Spleen (tissue), 7 donors: ENCODE measurements around the gene FTL.
A peak's percentile ranks its signal among the peaks of the same experiment; 100 is the strongest.

Experiments
- POLR2AphosphoS5 ChIP-seq, 3 donors: sonication (generic); formaldehyde crosslinking; IDR thresholded peaks; one replicate each; pipeline ENCODE4 v1.5.1; 2017; ENCODE audit warnings: antibody characterized with exemption in 3 of 3
- TF ChIP-seq, protein P1 (sequence below), 11 experiments: fragments of 200-600 bp in 7 of 11; fragments of 450-650 bp in 4 of 11; sonication (generic) in 4 of 11; IDR thresholded peaks in 8 of 11; conservative IDR thresholded peaks in 3 of 11; 1 replicate in 7 of 11; 2 replicates in 4 of 11; pipeline versions ENCODE4 v1.4.0 to v1.8.0; 2016 to 2021; ENCODE audit warnings: antibody characterized with exemption in 11 of 11, inconsistent platforms in 4 of 11, mild to moderate bottlenecking in 1 of 11
- donor health status: DM: no; HTN: no; CAD: no; lungs with moderate emphysema.
- donor health status: DM: no; HTN: no; CAD: no.
- donor health status: DM: no; HTN: no; CAD: no.

DNA sequence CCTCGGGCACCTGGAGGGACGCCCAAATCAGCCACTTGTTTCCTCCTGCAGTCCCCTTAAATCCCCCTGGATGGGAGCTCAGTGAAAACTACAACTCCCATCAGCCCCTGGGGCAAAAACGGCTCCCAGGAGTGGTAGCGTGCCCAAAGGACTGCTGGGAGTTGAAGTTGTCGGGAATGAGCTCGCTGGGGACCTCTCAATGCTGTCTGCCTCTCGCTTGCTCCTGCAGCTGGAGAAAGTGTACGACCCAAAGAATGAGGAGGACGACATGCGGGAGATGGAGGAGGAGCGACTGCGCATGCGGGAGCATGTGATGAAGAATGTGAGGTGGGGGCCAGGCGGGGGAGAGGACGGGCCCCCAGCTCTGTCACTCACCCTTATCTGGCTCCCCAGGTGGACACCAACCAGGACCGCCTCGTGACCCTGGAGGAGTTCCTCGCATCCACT is 46.3 kb upstream of the FTL start:
- TF ChIP-seq, protein P1, sequence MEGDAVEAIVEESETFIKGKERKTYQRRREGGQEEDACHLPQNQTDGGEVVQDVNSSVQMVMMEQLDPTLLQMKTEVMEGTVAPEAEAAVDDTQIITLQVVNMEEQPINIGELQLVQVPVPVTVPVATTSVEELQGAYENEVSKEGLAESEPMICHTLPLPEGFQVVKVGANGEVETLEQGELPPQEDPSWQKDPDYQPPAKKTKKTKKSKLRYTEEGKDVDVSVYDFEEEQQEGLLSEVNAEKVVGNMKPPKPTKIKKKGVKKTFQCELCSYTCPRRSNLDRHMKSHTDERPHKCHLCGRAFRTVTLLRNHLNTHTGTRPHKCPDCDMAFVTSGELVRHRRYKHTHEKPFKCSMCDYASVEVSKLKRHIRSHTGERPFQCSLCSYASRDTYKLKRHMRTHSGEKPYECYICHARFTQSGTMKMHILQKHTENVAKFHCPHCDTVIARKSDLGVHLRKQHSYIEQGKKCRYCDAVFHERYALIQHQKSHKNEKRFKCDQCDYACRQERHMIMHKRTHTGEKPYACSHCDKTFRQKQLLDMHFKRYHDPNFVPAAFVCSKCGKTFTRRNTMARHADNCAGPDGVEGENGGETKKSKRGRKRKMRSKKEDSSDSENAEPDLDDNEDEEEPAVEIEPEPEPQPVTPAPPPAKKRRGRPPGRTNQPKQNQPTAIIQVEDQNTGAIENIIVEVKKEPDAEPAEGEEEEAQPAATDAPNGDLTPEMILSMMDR (IDR thresholded peaks at IDR 0.05 in 8 of 11, conservative IDR thresholded peaks at IDR 0.05 in 3 of 11) = no peak
- peak in 2 of 3 donors; percentile 20 to 54 for TF ChIP-seq POLR2AphosphoS5 (IDR thresholded peaks at IDR 0.05)
